HuH-7 (cell line): ENCODE data around the gene CSF3.

Source experiments
- DNase-seq: peaks from one replicate; pipeline ENCODE4 v3.0.0; 2011; ENCODE audit warnings: low spot score

Gene CSF3

GRCh38 chr17:40015005-40015997 is at the start of gene CSF3:
Gene CSF3, plus strand, starts transcription at chr17:40015440. Its CDS starts 35 bp downstream, at chr17:40015475.
- DNase-seq, result peak; percentile 50

GRCh38 chr17:39966771-39967170 is 48.5 kb upstream of the CSF3 start:
- DNase-seq, result no peak

GRCh38 chr17:39968761-39969160 is 46.5 kb upstream of the CSF3 start:
- DNase-seq, result no peak

- DNase-seq, result no peak
Observed at GRCh38 chr17:39969375-39969774, 45.9 kb upstream of the CSF3 start.

- no peak for DNase-seq
Observed at GRCh38 chr17:39970157-39970692, 45.0 kb upstream of the CSF3 start.

- DNase-seq, result no peak
Observed at GRCh38 chr17:39971076-39971603, 44.1 kb upstream of the CSF3 start.

GRCh38 chr17:39972271-39972670 is 43.0 kb upstream of the CSF3 start:
- no peak for DNase-seq

- no peak for DNase-seq
Observed at GRCh38 chr17:39973496-39973895, 41.7 kb upstream of the CSF3 start.

- no peak for DNase-seq
Observed at GRCh38 chr17:39974433-39974832, 40.8 kb upstream of the CSF3 start.

GRCh38 chr17:39975801-39976200 is 39.4 kb upstream of the CSF3 start:
- DNase-seq, result no peak

GRCh38 chr17:39979016-39979670 is 36.1 kb upstream of the CSF3 start:
- DNase-seq, result no peak

GRCh38 chr17:39979893-39980350 is 35.3 kb upstream of the CSF3 start:
- peak; percentile 10 for DNase-seq

- peak; percentile 87 for DNase-seq
Observed at GRCh38 chr17:39980351-39981206, 34.7 kb upstream of the CSF3 start, which contains the start of gene PSMD3. Gene PSMD3, plus strand, starts transcription at chr17:39980807. Its CDS starts 164 bp downstream, at chr17:39980971.

GRCh38 chr17:39981207-39981741 is 34.0 kb upstream of the CSF3 start:
- peak; percentile 10 for DNase-seq

- DNase-seq, result no peak
Observed at GRCh38 chr17:39981766-39982375, 33.4 kb upstream of the CSF3 start.

GRCh38 chr17:39988206-39988810 is 26.9 kb upstream of the CSF3 start:
- no peak for DNase-seq

GRCh38 chr17:39994448-39994847 is 20.8 kb upstream of the CSF3 start:
- DNase-seq, result no peak

- DNase-seq, result no peak
Observed at GRCh38 chr17:39995438-39995837, 19.8 kb upstream of the CSF3 start.

GRCh38 chr17:39996162-39996561 is 19.1 kb upstream of the CSF3 start:
- DNase-seq, result no peak

- no peak for DNase-seq
Observed at GRCh38 chr17:39996800-39997199, 18.4 kb upstream of the CSF3 start.
